C4-2B (cell line): ENCODE measurements around the gene HS1BP3.

Source experiments
- H3K27ac ChIP-seq: fragments of 450-650 bp; 2 replicates; pipeline ENCODE4 v1.5.1; 2017
- ZFX ChIP-seq: fragments of 450-650 bp; IDR thresholded peaks from 2 replicates; pipeline ENCODE4 v1.6.1; 2017
- TF ChIP-seq, protein P1 (sequence below): fragments of 450-650 bp; conservative IDR thresholded peaks from 2 replicates; pipeline ENCODE4 v1.5.1; 2017; ENCODE audit warnings: mild to moderate bottlenecking

HS1BP3 gene

DNA sequence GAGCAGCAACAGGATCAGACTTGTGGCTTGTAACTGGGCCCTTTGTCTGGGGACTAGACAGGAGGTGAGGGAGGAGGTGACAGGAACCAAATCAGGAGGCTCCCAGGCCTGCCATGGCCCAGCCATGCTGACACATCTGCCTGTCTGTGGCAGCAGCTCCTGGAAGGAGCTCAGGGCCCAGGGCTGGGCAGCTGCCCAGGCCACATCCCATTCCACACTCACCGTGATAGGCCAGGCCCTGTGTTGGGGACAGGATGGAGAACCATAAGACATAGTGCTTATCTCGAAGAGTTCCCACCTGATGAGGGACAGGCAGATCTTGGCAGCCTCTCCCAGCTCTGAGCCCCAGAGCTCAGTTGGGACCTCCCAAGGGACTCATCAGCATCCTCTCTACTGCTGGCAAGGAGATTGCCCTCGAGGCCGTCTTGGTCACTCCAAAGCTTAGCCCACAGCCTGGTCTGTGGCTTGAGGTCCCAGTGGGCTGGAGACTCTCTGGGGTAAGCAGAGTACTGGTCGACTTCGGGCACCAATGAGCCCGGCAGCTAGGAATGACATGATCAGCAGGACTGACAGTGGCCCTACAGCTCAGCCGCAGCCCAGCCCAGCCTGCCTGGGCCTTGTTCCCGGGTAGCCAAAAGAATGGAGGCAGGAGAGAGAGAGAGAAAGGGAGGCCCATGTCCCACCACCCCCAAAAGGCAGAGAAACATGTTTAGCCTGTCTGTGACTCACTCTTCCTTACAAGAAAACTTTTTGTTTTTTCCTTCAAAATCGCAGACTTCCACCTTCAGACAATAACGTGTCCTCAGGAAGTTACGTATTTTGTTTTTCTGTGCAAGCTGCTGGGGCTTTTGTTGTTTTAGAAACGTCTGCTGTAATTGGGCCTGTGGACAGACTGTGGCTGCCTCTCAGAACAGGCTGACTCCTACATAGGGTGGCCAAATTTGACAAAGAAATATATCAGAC lies 82.1 kb downstream of the HS1BP3 start:
- TF ChIP-seq ZFX, result no peak
- TF ChIP-seq, protein P1, sequence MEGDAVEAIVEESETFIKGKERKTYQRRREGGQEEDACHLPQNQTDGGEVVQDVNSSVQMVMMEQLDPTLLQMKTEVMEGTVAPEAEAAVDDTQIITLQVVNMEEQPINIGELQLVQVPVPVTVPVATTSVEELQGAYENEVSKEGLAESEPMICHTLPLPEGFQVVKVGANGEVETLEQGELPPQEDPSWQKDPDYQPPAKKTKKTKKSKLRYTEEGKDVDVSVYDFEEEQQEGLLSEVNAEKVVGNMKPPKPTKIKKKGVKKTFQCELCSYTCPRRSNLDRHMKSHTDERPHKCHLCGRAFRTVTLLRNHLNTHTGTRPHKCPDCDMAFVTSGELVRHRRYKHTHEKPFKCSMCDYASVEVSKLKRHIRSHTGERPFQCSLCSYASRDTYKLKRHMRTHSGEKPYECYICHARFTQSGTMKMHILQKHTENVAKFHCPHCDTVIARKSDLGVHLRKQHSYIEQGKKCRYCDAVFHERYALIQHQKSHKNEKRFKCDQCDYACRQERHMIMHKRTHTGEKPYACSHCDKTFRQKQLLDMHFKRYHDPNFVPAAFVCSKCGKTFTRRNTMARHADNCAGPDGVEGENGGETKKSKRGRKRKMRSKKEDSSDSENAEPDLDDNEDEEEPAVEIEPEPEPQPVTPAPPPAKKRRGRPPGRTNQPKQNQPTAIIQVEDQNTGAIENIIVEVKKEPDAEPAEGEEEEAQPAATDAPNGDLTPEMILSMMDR, result no peak
- H3K27ac ChIP-seq, result no peak overlapping the region

DNA sequence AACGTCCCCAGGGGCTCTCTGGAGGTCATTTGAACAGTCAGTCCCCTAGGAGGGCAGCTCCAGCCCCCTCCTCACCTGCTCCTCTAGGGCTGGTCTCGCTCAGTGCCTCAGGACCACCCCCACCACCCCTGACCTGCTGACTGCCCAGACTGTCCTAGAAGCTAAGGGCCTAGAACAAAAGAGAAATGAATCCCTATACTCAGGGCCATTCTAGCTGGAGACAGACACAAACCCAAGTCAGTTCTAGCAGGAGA lies 83.0 kb downstream of the HS1BP3 start:
- TF ChIP-seq ZFX, result no peak
- TF ChIP-seq, protein P1, result no peak
- no peak overlapping the region for H3K27ac ChIP-seq
